ENCODE measurements around the gene TAS2R30. TPM values are rescaled to one million over a fixed set of nuclear protein-coding genes. Genes with fewer than 3 reads are reported as not detected.

The TAS2R30 gene
- total and polyA plus RNA-seq, 4 donors: 0.18 to 12.0 (median 3.4) TPM; not detected in 1

DNA sequence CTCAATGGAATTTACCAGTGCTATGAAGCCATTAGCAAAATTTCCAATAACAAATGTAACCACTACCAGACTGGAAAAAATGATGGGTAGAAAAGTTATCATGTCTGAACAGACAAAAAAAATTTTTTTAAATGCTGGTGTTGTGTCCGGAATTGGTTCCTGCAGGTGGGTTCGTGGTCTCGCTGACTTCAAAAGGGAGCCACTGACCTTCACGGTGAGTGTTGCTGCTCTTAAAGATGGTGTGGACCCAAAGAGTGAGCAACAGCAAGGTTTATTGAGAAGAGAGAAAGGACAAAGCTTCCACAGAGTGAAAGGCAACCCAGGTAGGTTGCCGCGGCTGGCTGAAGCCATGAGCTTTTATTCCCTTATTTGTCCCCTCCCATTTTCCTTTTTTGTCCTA is 42.3 kb downstream of the TAS2R30 start, which contains the start of gene TAS2R43:
Gene TAS2R43 (minus strand): TSS at position 186 of the 400 bp plus-strand sequence. CDS start 84 bp downstream, at position 102.
- Histone ChIP-seq H3K9me3 (ENCODE audit: control insufficient read depth in 4 of 4, low read length in 3 of 4) (no peaks in the 10 kb centered on the region), H3K27ac (ENCODE audit: low read depth in 1 of 2, low read length in 2 of 2) (no peak within 1 kb of the TSS), H3K36me3 (ENCODE audit: control insufficient read depth in 4 of 4, insufficient read depth in 3 of 4, low read depth in 1 of 4, low read length in 3 of 4) (no peaks in the 10 kb centered on the region), H3K4me1 (ENCODE audit: control insufficient read depth in 4 of 4, insufficient read depth in 4 of 4, low read length in 3 of 4) (no peaks in the 10 kb centered on the region), H3K9ac (ENCODE audit: low read depth in 1 of 2, low read length in 2 of 2) (no peak within 1 kb of the TSS), H3K27me3 (ENCODE audit: control insufficient read depth in 4 of 4, insufficient read depth in 4 of 4, low read length in 3 of 4) (no peaks in the 10 kb centered on the region), H3K4me3 (ENCODE audit: low read depth in 1 of 3, low read length in 3 of 3) (no peak within 1 kb of the TSS)
- WGBS: 96% methylated on average over 6 of the region's 6 CpGs
- TF ChIP-seq, protein P1, sequence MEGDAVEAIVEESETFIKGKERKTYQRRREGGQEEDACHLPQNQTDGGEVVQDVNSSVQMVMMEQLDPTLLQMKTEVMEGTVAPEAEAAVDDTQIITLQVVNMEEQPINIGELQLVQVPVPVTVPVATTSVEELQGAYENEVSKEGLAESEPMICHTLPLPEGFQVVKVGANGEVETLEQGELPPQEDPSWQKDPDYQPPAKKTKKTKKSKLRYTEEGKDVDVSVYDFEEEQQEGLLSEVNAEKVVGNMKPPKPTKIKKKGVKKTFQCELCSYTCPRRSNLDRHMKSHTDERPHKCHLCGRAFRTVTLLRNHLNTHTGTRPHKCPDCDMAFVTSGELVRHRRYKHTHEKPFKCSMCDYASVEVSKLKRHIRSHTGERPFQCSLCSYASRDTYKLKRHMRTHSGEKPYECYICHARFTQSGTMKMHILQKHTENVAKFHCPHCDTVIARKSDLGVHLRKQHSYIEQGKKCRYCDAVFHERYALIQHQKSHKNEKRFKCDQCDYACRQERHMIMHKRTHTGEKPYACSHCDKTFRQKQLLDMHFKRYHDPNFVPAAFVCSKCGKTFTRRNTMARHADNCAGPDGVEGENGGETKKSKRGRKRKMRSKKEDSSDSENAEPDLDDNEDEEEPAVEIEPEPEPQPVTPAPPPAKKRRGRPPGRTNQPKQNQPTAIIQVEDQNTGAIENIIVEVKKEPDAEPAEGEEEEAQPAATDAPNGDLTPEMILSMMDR (IDR thresholded peaks at IDR 0.05; ENCODE audit: low read depth, low read length, missing input control): no peak
- TF ChIP-seq GABPA (IDR thresholded peaks at IDR 0.05 in 1 of 2, conservative IDR thresholded peaks at IDR 0.05 in 1 of 2) (no peak), SP1 (IDR thresholded peaks at IDR 0.05) (no peak), JUND (IDR thresholded peaks at IDR 0.05) (no peak), ZBTB33 (IDR thresholded peaks at IDR 0.05) (no peak), MAX (IDR thresholded peaks at IDR 0.05) (no peak), RXRA (IDR thresholded peaks at IDR 0.05) (no peak), HNF4G (IDR thresholded peaks at IDR 0.05) (no peak), EGR1 (IDR thresholded peaks at IDR 0.05; ENCODE audit: low read depth in 2 of 2) (no peak), TAF1 (conservative IDR thresholded peaks at IDR 0.05) (no peak)
- no peak for DNase-seq (ENCODE audit: low spot score)

DNA sequence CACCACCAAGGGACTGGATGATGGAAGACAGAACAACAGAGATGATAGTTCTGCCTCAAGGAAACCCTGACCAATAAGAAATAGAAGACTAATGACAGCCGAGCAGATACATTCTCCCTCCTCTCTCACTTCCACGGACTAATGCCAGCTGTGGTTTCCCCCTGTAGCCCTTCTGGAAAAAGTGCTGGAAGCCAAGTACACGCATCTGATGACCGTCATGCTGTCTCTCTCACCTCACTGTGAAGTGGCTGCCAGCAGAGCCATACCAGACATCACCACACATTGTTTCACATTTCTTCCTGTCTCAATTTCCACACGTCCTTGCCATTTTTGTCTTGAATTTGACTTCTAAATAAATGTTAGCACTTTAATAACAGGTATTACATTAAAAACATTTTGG is 45.2 kb downstream of the TAS2R30 start:
- Histone ChIP-seq H3K4me3 (ENCODE audit: low read depth in 1 of 3, low read length in 3 of 3) (no peak overlapping the region), H3K9me3 (ENCODE audit: control insufficient read depth in 4 of 4, low read length in 3 of 4) (no peaks in the 10 kb centered on the region), H3K4me1 (ENCODE audit: control insufficient read depth in 4 of 4, insufficient read depth in 4 of 4, low read length in 3 of 4) (no peaks in the 10 kb centered on the region), H3K36me3 (ENCODE audit: control insufficient read depth in 4 of 4, insufficient read depth in 3 of 4, low read depth in 1 of 4, low read length in 3 of 4) (no peaks in the 10 kb centered on the region), H3K27me3 (ENCODE audit: control insufficient read depth in 4 of 4, insufficient read depth in 4 of 4, low read length in 3 of 4) (no peaks in the 10 kb centered on the region), H3K27ac (ENCODE audit: low read depth in 1 of 2, low read length in 2 of 2) (no peak overlapping the region), H3K9ac (ENCODE audit: low read depth in 1 of 2, low read length in 2 of 2) (no peak overlapping the region)
- TF ChIP-seq FOXA2 (IDR thresholded peaks at IDR 0.05) (no peak), ZBTB33 (IDR thresholded peaks at IDR 0.05) (no peak), RAD21 (IDR thresholded peaks at IDR 0.05) (no peak), TAF1 (conservative IDR thresholded peaks at IDR 0.05) (no peak), NR2F2 (IDR thresholded peaks at IDR 0.05) (no peak), RXRA (IDR thresholded peaks at IDR 0.05) (no peak), EGR1 (IDR thresholded peaks at IDR 0.05; ENCODE audit: low read depth in 2 of 2) (no peak), HNF4A (conservative IDR thresholded peaks at IDR 0.05) (no peak), HNF4G (IDR thresholded peaks at IDR 0.05) (no peak)
- DNase-seq (ENCODE audit: low spot score): no peak
- WGBS: 91% methylated on average over 5 of the region's 5 CpGs
